Measurements from ENCODE around the gene NES.

The NES gene

GRCh38 chr1:156657741-156658319 is 19.4 kb downstream of the NES start:
- Histone ChIP-seq H3K27me3 (ENCODE audit: low read length) (no peaks in the 10 kb centered on the region), H3K4me3 (ENCODE audit: insufficient read depth, low read length, poor library complexity, severe bottlenecking) (no peak overlapping the region)

GRCh38 chr1:156656806-156657740 is 20.1 kb downstream of the NES start:
- Histone ChIP-seq H3K9ac (ENCODE audit: low read length) (no peak overlapping the region), H3F3A (ENCODE audit: insufficient read depth) (no peaks in the 10 kb centered on the region), H3K36me3 (ENCODE audit: low read length) (no peaks in the 10 kb centered on the region), H3K4me2 (ENCODE audit: low read depth, low read length, poor library complexity, severe bottlenecking) (no peak overlapping the region), H3K4me3 (ENCODE audit: insufficient read depth, low read length, poor library complexity, severe bottlenecking) (no peak overlapping the region), H3K9me3 (ENCODE audit: insufficient read depth, low read length) (no peaks in the 10 kb centered on the region), H3K9me2 (replicated peaks; ENCODE audit: insufficient read depth, low read length) (no peaks in the 10 kb centered on the region), H4K20me1 (ENCODE audit: low read depth, low read length) (no peaks in the 10 kb centered on the region), H2AFZ (ENCODE audit: low read depth, low read length, severe bottlenecking) (no peak overlapping the region), H3K79me2 (ENCODE audit: insufficient read depth, low read length) (no peaks in the 10 kb centered on the region), H3K27ac (ENCODE audit: low read depth, low read length) (no peak overlapping the region), H3K27me3 (ENCODE audit: low read length) (no peaks in the 10 kb centered on the region)
- TF ChIP-seq EZH2phosphoT487 (conservative IDR thresholded peaks at IDR 0.05; ENCODE audit: low read length) (peak; percentile 97), CTCF (IDR thresholded peaks at IDR 0.05; ENCODE audit: insufficient read depth, low read length, poor library complexity, severe bottlenecking) (peak; percentile 90)

More at GRCh38 chr1:156657741-156658319, 19.4 kb downstream of the NES start:
- no peaks in the 10 kb centered on the region for H3K79me2 ChIP-seq (ENCODE audit: insufficient read depth, low read length)
- H4K20me1 ChIP-seq (ENCODE audit: low read depth, low read length), result no peaks in the 10 kb centered on the region
- no peaks in the 10 kb centered on the region for H3K9me2 ChIP-seq (replicated peaks; ENCODE audit: insufficient read depth, low read length)
- no peak overlapping the region for H2AFZ ChIP-seq (ENCODE audit: low read depth, low read length, severe bottlenecking)
- H3K9ac ChIP-seq (ENCODE audit: low read length), result no peak overlapping the region
- no peaks in the 10 kb centered on the region for H3K9me3 ChIP-seq (ENCODE audit: insufficient read depth, low read length)
- H3K36me3 ChIP-seq (ENCODE audit: low read length), result no peaks in the 10 kb centered on the region
- no peak overlapping the region for H3K27ac ChIP-seq (ENCODE audit: low read depth, low read length)
- no peak overlapping the region for H3K4me2 ChIP-seq (ENCODE audit: low read depth, low read length, poor library complexity, severe bottlenecking)
- TF ChIP-seq CTCF (IDR thresholded peaks at IDR 0.05; ENCODE audit: insufficient read depth, low read length, poor library complexity, severe bottlenecking) (peak; percentile 15), EZH2phosphoT487 (conservative IDR thresholded peaks at IDR 0.05; ENCODE audit: low read length) (no peak)
- no peaks in the 10 kb centered on the region for H3F3A ChIP-seq (ENCODE audit: insufficient read depth)

- Histone ChIP-seq H3K4me3 (ENCODE audit: insufficient read depth, low read length, poor library complexity, severe bottlenecking) (no peak overlapping the region), H3K27me3 (ENCODE audit: low read length) (no peaks in the 10 kb centered on the region), H3K36me3 (ENCODE audit: low read length) (no peaks in the 10 kb centered on the region), H3K27ac (ENCODE audit: low read depth, low read length) (no peak overlapping the region), H3K9me2 (replicated peaks; ENCODE audit: insufficient read depth, low read length) (no peaks in the 10 kb centered on the region), H3K79me2 (ENCODE audit: insufficient read depth, low read length) (no peaks in the 10 kb centered on the region), H2AFZ (ENCODE audit: low read depth, low read length, severe bottlenecking) (no peak overlapping the region), H3K9me3 (ENCODE audit: insufficient read depth, low read length) (no peaks in the 10 kb centered on the region), H3F3A (ENCODE audit: insufficient read depth) (no peaks in the 10 kb centered on the region), H3K9ac (ENCODE audit: low read length) (no peak overlapping the region), H3K4me2 (ENCODE audit: low read depth, low read length, poor library complexity, severe bottlenecking) (no peak overlapping the region), H4K20me1 (ENCODE audit: low read depth, low read length) (no peaks in the 10 kb centered on the region)
- TF ChIP-seq CTCF (IDR thresholded peaks at IDR 0.05; ENCODE audit: insufficient read depth, low read length, poor library complexity, severe bottlenecking) (no peak), EZH2phosphoT487 (conservative IDR thresholded peaks at IDR 0.05; ENCODE audit: low read length) (no peak)
Measured at GRCh38 chr1:156655904-156656516, 21.2 kb downstream of the NES start.

All from SU-DHL-6 (cell line).